ENCODE results near the gene TMTC1.

Gene TMTC1

DNA sequence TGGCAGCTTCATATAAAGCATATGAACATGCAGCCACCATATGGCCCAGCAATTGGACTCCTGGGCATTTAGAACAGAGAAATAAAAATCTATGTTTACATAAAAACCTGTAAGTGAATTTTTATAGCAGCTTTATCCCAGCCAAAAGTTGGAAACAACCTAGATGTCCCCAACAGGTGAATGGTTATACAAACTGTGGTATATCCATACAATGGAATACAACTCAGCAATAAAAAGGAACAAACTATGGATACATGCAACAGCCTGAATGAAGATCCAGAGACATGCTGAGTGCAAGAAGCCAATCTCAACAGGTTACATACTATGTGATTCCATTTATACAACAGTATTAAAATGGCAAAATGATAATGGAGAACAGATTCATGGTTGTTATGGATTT lies 3.7 kb downstream of the TMTC1 start:
- DNase-seq (ENCODE audit: low spot score), result no peak

DNA sequence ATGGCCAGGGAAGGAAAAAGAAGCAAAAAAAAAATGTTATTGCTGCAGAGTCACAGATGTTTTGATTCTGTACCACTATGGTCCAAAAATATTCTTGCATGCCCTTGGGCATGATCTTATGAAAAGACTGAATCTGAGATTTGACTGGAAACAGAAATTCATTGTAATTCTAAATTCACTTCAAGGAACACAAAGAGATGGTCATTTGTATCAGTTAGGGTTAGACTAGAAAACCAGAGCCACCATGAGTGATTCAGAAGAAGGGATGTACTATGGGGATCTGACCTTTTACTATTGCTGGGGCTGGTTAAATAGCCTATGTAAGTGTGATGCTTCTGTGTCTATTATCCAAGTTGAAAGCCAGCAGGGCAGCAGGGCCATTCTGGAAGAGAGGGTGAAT lies 5.2 kb downstream of the TMTC1 start:
- no peak for DNase-seq (ENCODE audit: low spot score)

DNA sequence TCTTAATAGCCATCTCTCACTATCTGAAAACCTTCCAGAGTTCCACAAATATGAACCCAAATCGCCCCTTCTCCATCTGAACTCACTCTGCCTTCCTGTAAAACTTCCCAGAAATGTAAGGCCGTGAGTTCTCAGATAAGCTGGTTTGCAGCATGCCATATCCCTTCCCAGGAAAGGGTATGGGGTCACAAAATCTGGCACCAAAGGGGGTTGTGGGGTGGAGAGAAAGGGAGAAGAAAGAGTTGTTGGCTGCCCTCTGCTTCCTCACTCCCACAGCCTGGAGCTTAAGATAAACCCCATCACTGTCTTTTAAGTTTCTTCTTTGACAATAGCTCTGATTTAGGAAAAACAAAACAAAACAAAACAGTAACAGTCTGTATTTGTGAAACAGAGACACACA lies 10.7 kb downstream of the TMTC1 start:
- DNase-seq (ENCODE audit: low spot score), result no peak

DNA sequence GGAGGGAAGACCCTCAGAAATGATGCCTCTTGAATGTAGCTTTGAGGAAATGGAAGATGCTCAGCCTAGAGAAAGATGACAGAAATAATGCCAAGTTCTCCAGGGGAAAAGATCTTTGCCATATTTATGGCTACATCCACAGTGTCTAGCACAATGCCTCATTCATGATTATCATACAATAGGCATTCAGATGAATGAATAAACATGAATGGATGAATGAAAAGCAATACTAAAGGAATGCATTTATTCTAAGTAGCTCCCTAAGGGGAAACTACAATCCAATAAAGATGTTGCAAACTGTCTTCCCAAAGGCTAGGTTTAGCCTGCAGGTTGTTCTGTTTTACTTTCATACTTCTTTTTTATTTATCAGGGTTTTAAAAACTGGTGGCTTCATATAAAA lies 12.0 kb downstream of the TMTC1 start:
- no peak for DNase-seq (ENCODE audit: low spot score)

DNA sequence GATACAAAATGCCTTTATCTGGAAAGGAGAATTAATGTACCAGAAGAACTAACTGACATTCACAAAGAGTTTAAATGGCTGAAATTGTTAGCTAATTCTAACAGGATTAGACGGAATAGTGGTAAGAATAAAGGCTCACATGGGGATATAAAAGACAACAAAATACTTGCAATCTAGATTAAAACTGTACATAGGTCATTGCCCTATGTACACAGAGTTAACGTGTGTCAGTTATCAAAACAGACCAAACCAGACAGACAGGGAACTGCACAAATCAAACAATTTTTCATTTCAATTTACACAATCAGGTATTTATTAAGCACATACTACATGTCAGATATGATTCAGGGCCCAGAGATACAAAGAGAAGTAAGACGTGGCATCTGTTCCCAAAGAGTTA lies 12.6 kb downstream of the TMTC1 start:
- DNase-seq (ENCODE audit: low spot score), result no peak

DNA sequence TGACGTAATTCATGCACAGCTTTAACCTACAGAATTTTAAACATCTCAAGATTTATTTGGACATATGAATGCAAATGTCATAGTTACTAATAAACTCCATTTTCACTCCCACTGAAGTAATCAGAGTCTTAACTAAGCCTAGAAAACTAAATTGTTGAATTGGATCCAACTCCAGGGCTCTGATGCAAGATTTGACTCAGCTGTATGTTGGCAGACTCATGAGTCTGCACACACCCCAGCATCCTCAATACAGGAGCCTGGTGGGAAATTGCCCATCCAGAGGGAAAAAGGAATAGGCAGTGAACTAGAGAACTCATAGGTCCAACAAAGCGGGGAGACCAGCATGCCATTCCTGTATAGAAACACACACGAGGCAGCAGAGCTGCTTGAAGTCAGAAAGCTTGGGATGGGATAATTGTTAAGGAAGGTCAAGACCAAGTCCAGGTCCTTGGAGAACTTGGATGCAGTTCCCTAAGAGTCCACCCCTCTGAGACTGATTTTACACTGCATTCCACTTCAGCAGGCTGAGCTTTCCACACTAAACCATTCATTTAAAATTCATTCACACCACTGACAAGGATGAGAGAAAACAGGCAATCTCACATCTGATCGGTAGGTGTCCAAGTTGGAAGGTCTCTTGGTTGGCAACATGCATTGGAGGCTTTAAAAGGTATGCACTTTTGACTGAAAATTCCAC lies 14.4 kb downstream of the TMTC1 start:
- DNase-seq (ENCODE audit: low spot score), result peak; percentile 47

DNA sequence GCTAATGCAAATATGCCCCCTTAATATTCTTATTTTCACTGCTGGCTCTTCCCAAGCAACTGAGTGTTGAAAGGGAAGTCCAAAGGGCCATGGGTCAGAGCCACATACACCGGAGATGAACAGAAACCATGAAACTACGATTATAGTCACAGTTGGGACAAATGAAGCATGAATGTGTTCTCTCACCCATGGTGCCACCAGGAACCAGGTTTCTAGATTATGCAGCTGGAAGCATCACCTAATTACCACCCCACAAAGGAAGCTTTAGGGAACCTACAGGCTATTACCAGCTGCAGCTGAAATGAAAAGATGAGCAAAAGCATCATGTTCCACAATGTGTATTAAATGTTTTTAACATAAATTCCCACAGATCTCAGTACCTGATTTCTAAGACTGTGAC lies 15.4 kb downstream of the TMTC1 start:
- DNase-seq (ENCODE audit: low spot score), result no peak

DNA sequence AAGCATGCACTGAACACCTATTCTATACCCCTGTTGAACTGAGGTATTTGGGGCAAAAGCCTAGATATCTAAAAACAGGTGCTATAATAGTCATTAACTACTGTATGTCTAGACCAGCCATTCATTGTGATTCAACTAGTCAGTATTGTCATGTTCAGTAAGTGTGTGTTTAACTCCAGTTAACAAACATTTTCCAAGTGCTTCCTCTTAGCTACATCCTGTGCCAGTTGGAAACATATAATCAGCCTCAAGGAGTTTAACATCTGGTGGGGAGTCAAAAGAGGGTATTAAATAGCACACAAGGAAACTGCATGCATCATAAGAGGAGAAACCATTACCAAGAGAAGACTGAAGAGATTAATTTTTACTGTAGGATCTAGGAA lies 20.4 kb downstream of the TMTC1 start:
- no peak for DNase-seq (ENCODE audit: low spot score)

DNA sequence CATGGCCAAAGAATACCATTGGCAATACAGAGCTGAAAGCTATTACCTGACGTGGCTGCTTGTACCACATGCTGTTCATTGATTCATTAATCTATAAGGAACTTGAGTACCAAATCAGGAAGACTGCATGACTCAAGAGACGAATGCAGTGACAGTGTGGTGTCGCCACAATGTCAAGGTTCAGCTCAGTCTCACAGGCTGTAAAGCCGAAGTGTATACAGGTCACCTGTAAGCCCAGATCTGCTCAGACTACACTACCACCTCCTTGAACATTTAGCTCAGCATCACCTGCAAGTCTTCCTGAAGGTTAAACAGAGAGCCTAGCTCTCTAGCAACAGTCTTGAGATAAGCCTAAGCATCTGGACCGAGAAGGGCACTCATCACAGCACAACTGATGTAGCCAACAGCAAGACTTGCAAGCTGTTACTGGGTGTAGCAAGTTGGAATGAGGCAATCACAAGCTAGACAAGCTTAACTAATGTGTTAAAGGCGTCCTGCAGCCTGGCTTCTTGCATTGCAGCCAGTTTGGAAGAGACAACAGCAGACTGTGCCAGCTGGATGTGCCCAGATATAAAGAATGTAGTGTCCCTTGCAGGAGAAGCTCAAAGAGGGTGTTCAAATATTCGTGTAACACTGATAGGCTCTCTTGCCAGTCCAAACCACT lies 21.0 kb downstream of the TMTC1 start:
- no peak for DNase-seq (ENCODE audit: low spot score)

DNA sequence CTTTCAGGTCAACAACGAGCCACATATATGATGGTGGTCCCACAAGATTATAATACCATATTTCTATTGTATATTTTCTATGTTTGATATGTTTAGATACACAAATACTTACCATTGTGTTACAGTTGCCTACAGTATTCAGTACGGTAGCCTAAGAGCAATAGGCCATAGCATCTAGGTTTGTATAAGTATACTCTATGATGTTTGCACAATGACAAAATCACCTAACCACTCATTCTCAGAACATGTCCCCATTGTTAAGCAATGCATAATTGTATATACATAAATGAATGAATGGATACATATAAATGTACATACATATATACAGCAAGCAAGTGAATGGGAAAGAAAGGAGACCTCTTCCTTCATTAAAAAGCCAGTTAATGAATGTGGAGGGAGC lies 23.8 kb downstream of the TMTC1 start:
- DNase-seq (ENCODE audit: low spot score), result no peak

DNA sequence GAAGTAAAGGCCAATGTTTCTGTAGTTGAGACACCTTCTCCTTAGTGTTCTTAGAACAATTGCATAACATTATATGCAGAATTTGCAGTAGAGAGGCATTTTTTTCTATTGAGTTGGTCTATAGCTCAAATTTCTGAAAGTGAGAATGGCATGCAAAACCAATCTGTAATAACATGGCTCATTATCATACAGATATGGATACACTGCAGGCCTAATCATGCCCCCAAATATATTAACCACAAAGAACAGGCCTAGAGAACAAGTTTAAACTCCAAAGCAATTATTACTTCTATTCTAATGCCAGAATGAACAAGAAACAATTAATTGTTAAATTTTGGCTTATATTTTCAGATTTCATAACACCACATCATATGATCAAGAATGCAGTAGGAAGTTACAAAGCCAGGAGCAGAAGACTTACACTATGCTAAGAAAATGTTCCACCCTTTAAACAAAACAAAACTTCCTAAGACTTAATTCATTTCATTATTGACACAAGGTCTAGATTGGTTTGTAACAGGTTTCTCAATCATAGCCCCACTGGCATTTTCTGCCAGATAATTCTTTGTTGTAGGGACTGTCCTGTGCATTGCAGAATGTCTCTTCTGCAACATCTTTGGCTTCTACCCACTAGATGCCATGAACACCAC lies 26.9 kb downstream of the TMTC1 start:
- no peak for DNase-seq (ENCODE audit: low spot score)

DNA sequence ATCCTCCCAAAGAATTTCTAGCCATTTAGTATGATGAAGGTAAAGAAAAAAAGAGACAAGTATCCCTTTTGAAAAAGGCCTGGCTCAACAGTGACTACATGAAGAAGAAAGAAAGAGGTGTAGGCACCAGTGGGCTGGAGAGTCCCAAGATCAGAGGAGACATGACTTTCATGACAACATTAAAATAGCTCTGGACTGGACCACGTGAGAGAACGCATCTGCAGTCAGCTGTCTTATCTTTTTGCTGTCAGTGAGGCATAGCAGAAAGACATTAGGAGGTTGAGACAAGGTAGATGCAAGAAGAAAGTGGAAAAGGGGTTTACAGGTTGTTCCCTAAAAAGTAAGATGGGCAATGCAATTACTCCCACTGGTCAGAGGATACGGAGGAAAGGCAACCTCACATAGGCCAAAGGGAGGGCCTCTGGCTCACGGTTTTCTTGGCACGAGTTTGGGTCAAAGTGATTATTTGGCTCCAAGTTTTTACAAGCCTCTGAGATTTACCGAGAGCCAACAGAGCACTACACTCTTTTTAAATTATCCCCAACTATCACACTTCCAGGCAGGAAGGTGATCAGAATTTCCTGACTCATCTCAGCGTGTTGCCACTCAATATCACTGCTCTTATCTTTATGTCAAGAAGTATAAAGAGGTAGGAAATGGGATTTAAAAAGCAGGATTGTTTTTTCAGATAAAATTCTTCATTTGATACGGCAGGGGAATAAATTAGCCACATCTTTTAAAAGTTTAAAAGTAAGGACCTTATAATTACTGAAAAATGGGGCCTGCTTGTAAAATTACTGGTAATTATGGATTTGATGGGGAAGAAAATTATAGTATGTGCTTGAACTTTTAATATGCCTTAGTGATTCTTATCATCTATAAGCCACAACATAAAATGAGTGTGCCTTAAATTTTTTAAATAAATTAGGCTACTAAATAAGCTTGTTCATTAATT lies 29.2 kb downstream of the TMTC1 start:
- DNase-seq (ENCODE audit: low spot score), result no peak

DNA sequence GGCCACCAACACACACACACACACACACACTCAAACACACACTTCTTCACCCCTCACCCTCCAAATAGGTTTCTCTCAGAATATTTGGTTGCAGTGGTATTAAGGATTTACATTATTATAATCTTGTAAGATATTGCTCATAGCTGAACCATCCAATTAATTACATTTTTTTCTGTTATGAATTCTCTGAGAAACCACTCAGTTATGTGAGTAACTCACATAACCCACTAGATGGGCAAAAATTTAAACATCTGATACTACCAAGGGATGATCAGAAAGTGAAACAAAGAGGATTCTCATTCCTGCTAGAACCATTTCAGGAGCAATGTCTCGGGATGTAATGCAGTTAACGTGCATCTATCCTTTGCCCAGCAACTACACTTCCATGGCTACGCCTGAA lies 31.6 kb downstream of the TMTC1 start:
- DNase-seq (ENCODE audit: low spot score), result no peak

DNA sequence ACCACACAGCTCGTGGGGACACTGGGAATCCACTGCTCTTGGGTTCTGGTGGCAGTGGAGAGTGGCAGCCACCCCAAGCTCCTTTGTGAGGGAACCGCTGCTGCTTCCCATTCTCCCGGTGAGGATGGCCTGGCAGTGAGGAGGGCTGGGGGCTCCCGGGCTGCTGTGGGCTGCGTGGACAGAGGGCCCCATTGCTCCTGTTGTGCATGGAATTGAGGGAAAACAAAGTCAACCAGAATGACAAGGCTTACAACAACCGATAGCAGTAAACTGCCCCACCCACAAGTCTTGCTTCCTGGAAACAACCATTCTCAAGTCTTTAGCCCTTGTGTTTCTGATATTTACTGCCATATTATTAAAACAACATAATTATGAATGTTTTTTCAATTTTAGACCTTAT lies 32.1 kb downstream of the TMTC1 start:
- no peak for DNase-seq (ENCODE audit: low spot score)

DNA sequence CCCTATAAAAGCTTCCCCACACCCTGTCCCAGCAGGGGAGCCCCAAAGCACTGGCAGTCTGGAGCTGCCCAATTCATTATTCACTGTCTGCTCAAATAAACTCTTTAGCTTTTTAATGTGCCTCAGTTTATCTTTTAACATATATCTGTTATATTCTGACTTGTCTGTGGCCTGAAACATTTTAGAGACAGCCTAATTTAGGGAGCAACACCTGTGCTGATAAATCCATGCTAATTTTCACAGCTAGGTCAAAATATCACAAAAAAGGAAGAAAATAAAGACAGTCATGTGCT lies 32.9 kb downstream of the TMTC1 start:
- DNase-seq (ENCODE audit: low spot score), result no peak

DNA sequence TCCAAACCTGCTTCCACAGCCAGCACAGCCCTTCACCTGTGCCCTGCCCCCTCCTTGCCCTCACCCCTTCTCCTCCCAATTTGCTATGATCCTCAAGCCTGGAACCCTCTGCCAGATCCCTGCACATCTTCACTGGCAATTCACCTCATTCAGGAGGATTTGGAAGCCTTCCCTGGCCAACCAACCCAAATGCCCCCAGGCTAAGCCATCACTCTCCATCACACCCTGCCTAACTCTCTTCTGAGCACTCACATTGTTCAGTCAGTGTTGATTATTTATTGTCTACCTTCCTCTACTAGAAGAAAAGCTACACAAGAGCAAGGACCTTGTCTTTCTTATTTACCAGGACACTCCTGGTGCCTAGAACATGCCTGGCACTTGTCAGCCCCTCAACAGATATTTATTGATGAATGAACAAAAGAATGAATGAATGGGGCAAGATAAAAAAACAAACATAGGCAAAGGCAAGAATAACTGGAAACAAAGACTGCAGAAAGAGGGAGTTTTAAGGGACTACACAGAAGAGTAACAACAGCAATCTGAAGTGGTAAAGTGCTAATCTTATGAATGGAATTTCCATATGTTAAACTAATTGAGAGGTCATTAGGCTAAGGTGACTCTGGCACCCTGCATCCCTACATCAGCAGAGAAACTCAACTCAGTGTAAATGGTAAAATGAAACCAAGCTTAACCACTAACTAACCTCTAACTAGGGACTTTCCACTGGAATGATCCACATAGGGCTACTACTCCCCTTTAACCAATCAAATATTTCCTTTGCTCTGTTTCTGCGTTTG lies 33.4 kb downstream of the TMTC1 start:
- DNase-seq (ENCODE audit: low spot score), result no peak

DNA sequence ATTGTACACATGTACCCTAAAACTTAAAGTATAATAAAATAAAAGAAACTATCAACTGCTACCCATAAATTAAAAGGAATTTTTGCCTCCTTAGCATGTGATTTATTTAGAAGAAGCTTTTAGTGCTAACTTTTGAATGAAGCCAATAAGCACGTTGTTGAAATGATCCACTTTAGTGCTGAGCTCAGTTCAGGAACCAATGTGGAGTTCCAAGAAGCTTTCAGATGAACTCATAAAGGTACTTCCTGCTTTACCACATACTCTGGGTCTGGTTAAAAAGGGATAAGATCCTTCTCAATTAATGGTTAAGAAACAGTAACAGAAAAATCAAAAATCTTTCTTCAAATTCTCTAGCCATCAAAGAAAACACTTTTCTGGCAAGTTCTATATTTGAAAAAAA lies 39.4 kb downstream of the TMTC1 start:
- DNase-seq (ENCODE audit: low spot score), result no peak

DNA sequence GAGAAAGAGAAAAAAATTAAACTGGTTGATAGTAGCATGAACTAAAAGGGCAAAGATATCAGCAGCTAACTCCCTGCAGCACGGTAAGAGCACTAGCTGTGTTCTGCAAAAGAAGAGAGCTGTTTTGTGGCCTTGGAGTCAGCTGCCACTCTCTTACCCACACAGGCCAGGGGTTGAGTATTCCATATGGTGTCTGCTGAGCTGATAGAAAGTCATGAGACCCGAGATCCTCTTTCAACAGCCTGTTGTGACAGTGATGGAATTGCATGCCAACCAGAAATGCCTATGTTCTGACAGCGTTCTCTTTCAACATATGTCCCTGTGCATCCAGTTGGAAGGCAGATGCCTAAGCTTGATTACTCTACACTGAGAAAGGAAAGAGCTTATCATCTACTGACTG lies 39.9 kb downstream of the TMTC1 start:
- DNase-seq (ENCODE audit: low spot score), result no peak

DNA sequence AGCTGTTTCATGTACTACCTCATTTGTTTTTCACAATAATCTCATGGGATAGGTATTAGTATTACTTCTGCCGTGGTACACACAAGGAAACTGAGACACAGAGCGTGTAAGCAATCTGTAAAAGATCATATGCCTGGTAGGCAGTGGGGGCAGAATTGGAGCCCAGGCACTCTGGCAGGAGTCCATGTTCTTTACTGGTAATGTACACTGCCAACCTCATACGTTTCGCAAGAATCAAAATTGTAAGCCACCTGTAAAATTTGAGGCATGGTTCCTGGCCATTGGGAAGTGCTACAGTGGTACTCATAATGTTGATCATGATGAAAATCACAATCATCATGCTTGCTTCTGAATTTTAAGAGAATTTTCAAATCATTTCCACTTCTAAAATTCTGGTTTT lies 40.7 kb downstream of the TMTC1 start:
- DNase-seq (ENCODE audit: low spot score), result no peak

DNA sequence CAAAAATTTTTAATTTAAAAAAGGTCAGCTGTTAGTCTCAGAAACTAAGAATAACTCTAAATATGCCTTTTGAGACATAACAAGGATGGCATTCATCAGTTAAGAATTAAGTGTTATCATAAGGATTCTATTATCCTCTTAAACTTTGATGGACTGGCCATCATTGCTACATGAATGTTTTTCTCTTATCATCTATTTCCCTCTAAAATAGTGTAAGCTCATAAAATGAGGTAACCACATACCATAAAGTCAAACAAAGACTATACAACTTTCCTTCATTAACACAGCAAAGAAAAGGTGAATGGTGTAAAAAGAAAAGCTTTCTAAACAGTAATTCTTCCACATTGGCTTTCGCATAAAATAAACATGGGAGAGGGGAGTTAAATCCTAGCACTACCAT lies 41.1 kb downstream of the TMTC1 start:
- DNase-seq (ENCODE audit: low spot score), result no peak

DNA sequence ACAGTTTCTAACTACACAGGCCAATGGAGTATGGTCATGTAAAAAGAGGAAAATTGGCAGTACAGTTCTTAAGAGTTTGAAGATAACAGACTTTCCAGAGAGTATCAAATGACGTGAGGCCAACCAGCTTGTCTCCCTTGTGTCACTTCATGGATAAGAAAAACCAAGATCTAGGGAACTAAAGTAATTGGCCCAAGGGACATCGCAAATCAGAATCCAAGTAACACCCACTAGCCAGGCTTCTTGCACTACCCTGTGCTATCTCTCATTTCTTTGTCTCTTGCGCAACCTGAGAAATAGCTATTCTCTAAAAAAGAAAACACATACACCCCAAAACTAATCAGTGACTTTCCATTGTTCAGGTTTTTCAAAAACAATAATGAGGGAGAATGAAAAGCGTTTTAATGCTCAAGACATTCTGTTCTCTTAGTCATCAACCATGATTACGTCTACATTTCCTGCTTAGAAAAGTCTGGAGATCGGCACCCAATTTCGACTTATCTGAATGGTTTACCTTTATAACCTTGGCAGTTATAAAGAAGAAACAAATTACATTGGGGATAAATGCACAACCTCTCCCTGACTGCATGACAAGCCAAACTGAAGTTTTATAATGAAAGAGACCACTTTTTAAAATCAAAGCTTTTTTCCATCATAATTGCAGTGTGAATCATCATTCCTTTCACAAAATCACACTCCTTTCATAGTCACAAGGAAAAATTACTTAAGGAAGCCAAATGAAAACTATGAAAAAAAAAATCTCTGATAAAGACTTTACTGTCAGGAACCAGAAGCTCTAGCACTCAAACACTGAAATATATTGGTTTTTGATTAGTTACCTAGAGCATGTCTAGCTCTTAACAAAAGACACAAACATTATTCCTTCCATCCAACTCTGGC lies 42.1 kb downstream of the TMTC1 start:
- DNase-seq (ENCODE audit: low spot score), result no peak

Data from AG20443 (cell line).